Liver (tissue), 3 donors: ENCODE measurements around the gene LCTL.

ENCODE experiments used
- EGR1 ChIP-seq, 2 donors: IDR thresholded peaks; 2 replicates each; pipeline ENCODE4 v1.6.1; 2016 to 2018; ENCODE audit warnings: antibody characterized with exemption in 2 of 2, low read depth in 2 of 2
- FOXA1 ChIP-seq: IDR thresholded peaks from 2 replicates; pipeline ENCODE4 v1.6.1; 2016; ENCODE audit warnings: antibody characterized with exemption
- FOXA2 ChIP-seq: IDR thresholded peaks from 2 replicates; pipeline ENCODE4 v1.6.1; 2016; ENCODE audit warnings: antibody characterized with exemption
- GABPA ChIP-seq, 2 donors: IDR thresholded peaks in 1 of 2; conservative IDR thresholded peaks in 1 of 2; 2 replicates each; pipeline ENCODE4 v1.6.1; 2016; ENCODE audit warnings: antibody characterized with exemption in 2 of 2, mild to moderate bottlenecking in 1 of 2, moderate library complexity in 1 of 2
- JUND ChIP-seq, 2 donors: IDR thresholded peaks; 2 replicates each; pipeline ENCODE4 v1.6.1; 2016; ENCODE audit warnings: antibody characterized with exemption in 2 of 2
- RAD21 ChIP-seq, 2 donors: IDR thresholded peaks; 2 replicates each; pipeline ENCODE4 v1.6.1; 2016; ENCODE audit warnings: antibody characterized with exemption in 2 of 2, mild to moderate bottlenecking in 2 of 2
- SP1 ChIP-seq: IDR thresholded peaks from 2 replicates; pipeline ENCODE4 v1.6.1; 2018; ENCODE audit warnings: antibody characterized with exemption, mild to moderate bottlenecking
- TAF1 ChIP-seq: conservative IDR thresholded peaks from 2 replicates; pipeline ENCODE4 v1.6.1; 2016; ENCODE audit warnings: antibody characterized with exemption, mild to moderate bottlenecking
- YY1 ChIP-seq: IDR thresholded peaks from 2 replicates; pipeline ENCODE4 v1.6.1; 2016; ENCODE audit warnings: antibody characterized with exemption, mild to moderate bottlenecking
- TF ChIP-seq, protein P1 (sequence below): fragments of 150-350 bp; IDR thresholded peaks from 2 replicates; pipeline ENCODE4 v1.5.1; 2017; ENCODE audit warnings: improper control_type of control experiment, low read depth, low read length; ENCODE audit not compliant: missing input control
- TF ChIP-seq, protein P2 (sequence below): IDR thresholded peaks from 2 replicates; pipeline ENCODE4 v1.6.1; 2016; ENCODE audit warnings: antibody characterized with exemption
- TF ChIP-seq, protein P3 (sequence below): IDR thresholded peaks from 2 replicates; pipeline ENCODE4 v1.6.1; 2016; ENCODE audit warnings: antibody characterized with exemption, mild to moderate bottlenecking
- TF ChIP-seq, protein P4 (sequence below): IDR thresholded peaks from 2 replicates; pipeline ENCODE4 v1.6.1; 2016; ENCODE audit warnings: antibody characterized with exemption
- TF ChIP-seq, protein P5 (sequence below): IDR thresholded peaks from 2 replicates; pipeline ENCODE4 v1.6.1; 2016; ENCODE audit warnings: antibody characterized with exemption
- donor health status: healthy.
- donor health status: healthy.

DNA sequence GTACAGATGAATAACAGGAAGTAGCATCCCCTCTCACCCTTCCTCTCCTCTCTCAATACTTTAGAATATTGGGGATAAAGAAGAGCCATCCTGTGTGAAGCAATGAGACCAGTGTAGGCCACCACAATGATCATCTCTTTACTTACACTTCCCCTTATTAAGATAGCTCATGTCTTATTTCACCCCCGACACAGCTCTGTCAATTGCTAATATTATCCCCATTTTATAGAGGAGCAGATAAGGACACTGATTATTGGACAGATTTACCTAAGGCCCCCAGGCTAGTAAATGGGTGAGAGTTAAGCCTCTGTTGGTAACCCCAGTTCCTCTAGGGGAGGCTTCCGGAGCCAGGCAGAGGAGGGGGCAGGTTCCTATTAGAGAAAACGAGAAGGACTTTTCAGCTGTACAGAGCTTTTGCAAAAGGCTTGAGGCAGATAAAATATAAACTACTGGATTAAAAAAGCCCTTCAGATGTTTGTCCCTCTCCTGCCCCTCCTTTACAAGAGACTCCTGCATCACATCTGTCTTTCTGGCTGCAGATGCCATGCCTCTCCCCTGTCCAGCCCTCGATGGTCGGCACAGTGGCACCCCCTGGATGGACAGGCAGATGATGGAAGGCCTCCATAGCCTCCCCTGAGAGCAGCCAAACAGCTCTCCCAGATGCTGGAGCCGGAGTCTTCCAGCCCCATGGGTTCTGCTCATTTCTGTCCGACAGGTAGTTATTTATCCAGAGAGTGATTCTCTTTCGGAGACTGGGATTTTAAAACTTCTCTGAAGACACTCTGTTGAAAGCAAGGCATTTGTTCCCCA, 49.4 kb upstream of the LCTL start:
- TF ChIP-seq SP1 = no peak
- TF ChIP-seq, protein P1, sequence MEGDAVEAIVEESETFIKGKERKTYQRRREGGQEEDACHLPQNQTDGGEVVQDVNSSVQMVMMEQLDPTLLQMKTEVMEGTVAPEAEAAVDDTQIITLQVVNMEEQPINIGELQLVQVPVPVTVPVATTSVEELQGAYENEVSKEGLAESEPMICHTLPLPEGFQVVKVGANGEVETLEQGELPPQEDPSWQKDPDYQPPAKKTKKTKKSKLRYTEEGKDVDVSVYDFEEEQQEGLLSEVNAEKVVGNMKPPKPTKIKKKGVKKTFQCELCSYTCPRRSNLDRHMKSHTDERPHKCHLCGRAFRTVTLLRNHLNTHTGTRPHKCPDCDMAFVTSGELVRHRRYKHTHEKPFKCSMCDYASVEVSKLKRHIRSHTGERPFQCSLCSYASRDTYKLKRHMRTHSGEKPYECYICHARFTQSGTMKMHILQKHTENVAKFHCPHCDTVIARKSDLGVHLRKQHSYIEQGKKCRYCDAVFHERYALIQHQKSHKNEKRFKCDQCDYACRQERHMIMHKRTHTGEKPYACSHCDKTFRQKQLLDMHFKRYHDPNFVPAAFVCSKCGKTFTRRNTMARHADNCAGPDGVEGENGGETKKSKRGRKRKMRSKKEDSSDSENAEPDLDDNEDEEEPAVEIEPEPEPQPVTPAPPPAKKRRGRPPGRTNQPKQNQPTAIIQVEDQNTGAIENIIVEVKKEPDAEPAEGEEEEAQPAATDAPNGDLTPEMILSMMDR = no peak
- TF ChIP-seq, protein P2, sequence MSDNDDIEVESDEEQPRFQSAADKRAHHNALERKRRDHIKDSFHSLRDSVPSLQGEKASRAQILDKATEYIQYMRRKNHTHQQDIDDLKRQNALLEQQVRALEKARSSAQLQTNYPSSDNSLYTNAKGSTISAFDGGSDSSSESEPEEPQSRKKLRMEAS = no peak
- TF ChIP-seq GABPA (IDR thresholded peaks at IDR 0.05 in 1 of 2, conservative IDR thresholded peaks at IDR 0.05 in 1 of 2) = no peak
- TF ChIP-seq, protein P3, sequence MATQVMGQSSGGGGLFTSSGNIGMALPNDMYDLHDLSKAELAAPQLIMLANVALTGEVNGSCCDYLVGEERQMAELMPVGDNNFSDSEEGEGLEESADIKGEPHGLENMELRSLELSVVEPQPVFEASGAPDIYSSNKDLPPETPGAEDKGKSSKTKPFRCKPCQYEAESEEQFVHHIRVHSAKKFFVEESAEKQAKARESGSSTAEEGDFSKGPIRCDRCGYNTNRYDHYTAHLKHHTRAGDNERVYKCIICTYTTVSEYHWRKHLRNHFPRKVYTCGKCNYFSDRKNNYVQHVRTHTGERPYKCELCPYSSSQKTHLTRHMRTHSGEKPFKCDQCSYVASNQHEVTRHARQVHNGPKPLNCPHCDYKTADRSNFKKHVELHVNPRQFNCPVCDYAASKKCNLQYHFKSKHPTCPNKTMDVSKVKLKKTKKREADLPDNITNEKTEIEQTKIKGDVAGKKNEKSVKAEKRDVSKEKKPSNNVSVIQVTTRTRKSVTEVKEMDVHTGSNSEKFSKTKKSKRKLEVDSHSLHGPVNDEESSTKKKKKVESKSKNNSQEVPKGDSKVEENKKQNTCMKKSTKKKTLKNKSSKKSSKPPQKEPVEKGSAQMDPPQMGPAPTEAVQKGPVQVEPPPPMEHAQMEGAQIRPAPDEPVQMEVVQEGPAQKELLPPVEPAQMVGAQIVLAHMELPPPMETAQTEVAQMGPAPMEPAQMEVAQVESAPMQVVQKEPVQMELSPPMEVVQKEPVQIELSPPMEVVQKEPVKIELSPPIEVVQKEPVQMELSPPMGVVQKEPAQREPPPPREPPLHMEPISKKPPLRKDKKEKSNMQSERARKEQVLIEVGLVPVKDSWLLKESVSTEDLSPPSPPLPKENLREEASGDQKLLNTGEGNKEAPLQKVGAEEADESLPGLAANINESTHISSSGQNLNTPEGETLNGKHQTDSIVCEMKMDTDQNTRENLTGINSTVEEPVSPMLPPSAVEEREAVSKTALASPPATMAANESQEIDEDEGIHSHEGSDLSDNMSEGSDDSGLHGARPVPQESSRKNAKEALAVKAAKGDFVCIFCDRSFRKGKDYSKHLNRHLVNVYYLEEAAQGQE = no peak
- TF ChIP-seq, protein P4, sequence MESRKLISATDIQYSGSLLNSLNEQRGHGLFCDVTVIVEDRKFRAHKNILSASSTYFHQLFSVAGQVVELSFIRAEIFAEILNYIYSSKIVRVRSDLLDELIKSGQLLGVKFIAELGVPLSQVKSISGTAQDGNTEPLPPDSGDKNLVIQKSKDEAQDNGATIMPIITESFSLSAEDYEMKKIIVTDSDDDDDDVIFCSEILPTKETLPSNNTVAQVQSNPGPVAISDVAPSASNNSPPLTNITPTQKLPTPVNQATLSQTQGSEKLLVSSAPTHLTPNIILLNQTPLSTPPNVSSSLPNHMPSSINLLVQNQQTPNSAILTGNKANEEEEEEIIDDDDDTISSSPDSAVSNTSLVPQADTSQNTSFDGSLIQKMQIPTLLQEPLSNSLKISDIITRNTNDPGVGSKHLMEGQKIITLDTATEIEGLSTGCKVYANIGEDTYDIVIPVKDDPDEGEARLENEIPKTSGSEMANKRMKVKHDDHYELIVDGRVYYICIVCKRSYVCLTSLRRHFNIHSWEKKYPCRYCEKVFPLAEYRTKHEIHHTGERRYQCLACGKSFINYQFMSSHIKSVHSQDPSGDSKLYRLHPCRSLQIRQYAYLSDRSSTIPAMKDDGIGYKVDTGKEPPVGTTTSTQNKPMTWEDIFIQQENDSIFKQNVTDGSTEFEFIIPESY = no peak
- TF ChIP-seq EGR1 (IDR thresholded peaks at IDR 0.05; ENCODE audit: low read depth in 2 of 2) = no peak
- no peak for TF ChIP-seq YY1
- TF ChIP-seq FOXA1 = no peak
- TF ChIP-seq RAD21 (IDR thresholded peaks at IDR 0.05) = no peak
- no peak for TF ChIP-seq TAF1
- TF ChIP-seq FOXA2 = no peak
- no peak for TF ChIP-seq JUND (IDR thresholded peaks at IDR 0.05)
- TF ChIP-seq, protein P5, sequence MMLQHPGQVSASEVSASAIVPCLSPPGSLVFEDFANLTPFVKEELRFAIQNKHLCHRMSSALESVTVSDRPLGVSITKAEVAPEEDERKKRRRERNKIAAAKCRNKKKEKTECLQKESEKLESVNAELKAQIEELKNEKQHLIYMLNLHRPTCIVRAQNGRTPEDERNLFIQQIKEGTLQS = no peak
